GM12864 (cell line): ENCODE results near the gene POMGNT1.
"Not testable (repeated sequence)": the region's sequence is repeated elsewhere in the genome, so short reads cannot be mapped to it uniquely, and the experiment has no call there.

ENCODE experiments used
- DNase-seq: peaks from one replicate; pipeline ENCODE4 v3.0.0-alpha.2; 2011; ENCODE audit warnings: low read depth
- H3K4me3 ChIP-seq: 2 replicates; pipeline ENCODE4 v1.5.1; 2011; ENCODE audit warnings: mild to moderate bottlenecking, low read depth, low read length, control low read depth
- CTCF ChIP-seq: IDR thresholded peaks from 2 replicates; pipeline ENCODE4 v1.5.1; 2011; ENCODE audit warnings: low read depth, mild to moderate bottlenecking, moderate library complexity, low read length, control low read depth, inconsistent platforms; ENCODE audit errors: missing control alignments

The POMGNT1 gene

GRCh38 chr1:46197964-46198811 lies at the start of gene POMGNT1:
POMGNT1 (minus strand) TSS chr1:46198434; CDS start chr1:46197821, 613 bp downstream.
- DNase-seq, result no peak
- no peak for TF ChIP-seq CTCF

GRCh38 chr1:46247436-46248121 lies 49.3 kb upstream of the POMGNT1 start, which contains the start of gene RAD54L:
RAD54L (plus strand) TSS chr1:46247763; CDS start chr1:46248406, 643 bp downstream.
- no peak for TF ChIP-seq CTCF
- H3K4me3 ChIP-seq, result peak within 1 kb of the TSS; percentile 72
- DNase-seq, result peak; percentile 97

More at GRCh38 chr1:46197964-46198811, at the start of gene POMGNT1:
- H3K4me3 ChIP-seq, result peak within 1 kb of the TSS; percentile 93

- no peak for DNase-seq
- peak overlapping the region; percentile 64 for H3K4me3 ChIP-seq
- no peak for TF ChIP-seq CTCF
These were observed 48.6 kb upstream of the POMGNT1 start for GRCh38 chr1:46246548-46247435.

GRCh38 chr1:46246136-46246535 lies 47.9 kb upstream of the POMGNT1 start:
- not testable (repeated sequence) for H3K4me3 ChIP-seq, DNase-seq

- DNase-seq, result no peak
- peak; percentile 56 for TF ChIP-seq CTCF
- H3K4me3 ChIP-seq, result no peak overlapping the region
These were observed 46.6 kb upstream of the POMGNT1 start for GRCh38 chr1:46244656-46245371.

- not testable (repeated sequence) for H3K4me3 ChIP-seq, DNase-seq
These were observed 45.6 kb upstream of the POMGNT1 start for GRCh38 chr1:46243831-46244230.

- H3K4me3 ChIP-seq, result no peak overlapping the region
- no peak for TF ChIP-seq CTCF
- DNase-seq, result no peak
These were observed 44.7 kb upstream of the POMGNT1 start for GRCh38 chr1:46242918-46243317.

GRCh38 chr1:46241733-46242132 lies 43.5 kb upstream of the POMGNT1 start:
- not testable (repeated sequence) for DNase-seq, H3K4me3 ChIP-seq

GRCh38 chr1:46238865-46239264 lies 40.6 kb upstream of the POMGNT1 start:
- not testable (repeated sequence) for H3K4me3 ChIP-seq, DNase-seq
